ENCODE results near the gene SLC39A11. TPM values are rescaled to one million over a fixed set of nuclear protein-coding genes. Genes with fewer than 3 reads are reported as not detected.

Gene SLC39A11
- total and polyA plus RNA-seq, 2 of the 13 experiments (the other 11 are each of a cell fraction or from before 2014, with no cell fraction given), result 17.2 to 31.5 TPM

GRCh38 chr17:73137376-73137775, 44.9 kb upstream of the SLC39A11 start (continued):
- no peak for TF ChIP-seq RBFOX2 (IDR thresholded peaks at IDR 0.05; ENCODE audit: low read depth, low read length)

GRCh38 chr17:73135766-73136165, 43.3 kb upstream of the SLC39A11 start:
- FAIRE-seq (no peak), DNase-seq (ENCODE audit: low spot score) (no peak), ATAC-seq (no peak)
- Histone ChIP-seq H3K9ac (ENCODE audit: insufficient read depth, low read depth, low read length) (no peak overlapping the region), H3K27ac (ENCODE audit: extremely low read length, insufficient read depth, low read length) (no peak overlapping the region), H3K4me2 (ENCODE audit: low read depth, low read length) (no peak overlapping the region), H4K20me1 (ENCODE audit: insufficient read depth, low read length) (no peaks in the 10 kb centered on the region), H3K36me3 (replicated peaks in 1 of 2; ENCODE audit: control insufficient read depth in 1 of 2, insufficient read depth in 2 of 2, low read length in 2 of 2) (no peaks in the 10 kb centered on the region), H3K27me3 (ENCODE audit: control insufficient read depth in 1 of 2, insufficient read depth in 2 of 2, low read length in 2 of 2) (peaks cover 2 to 26% of the 10 kb centered on the region in 2 experiments; a peak in 4 of 5 replicates), H3K4me3 (replicated peaks in 1 of 3; ENCODE audit: insufficient read depth in 1 of 3, low read depth in 2 of 3, low read length in 3 of 3) (no peak overlapping the region), H3K9me3 (ENCODE audit: low read length) (no peaks in the 10 kb centered on the region), H3K79me2 (ENCODE audit: insufficient read depth, low read length) (no peaks in the 10 kb centered on the region), H2AFZ (ENCODE audit: low read length) (no peak overlapping the region), H3K4me1 (ENCODE audit: insufficient read depth, low read length) (no peaks in the 10 kb centered on the region)
- WGBS (ENCODE audit: low lambda C conversion rate), result 33% methylated on average over 4 of the region's 4 CpGs
- no TSS peak for BruUV-seq (replicated peaks)
- in situ Hi-C loops (cut with HindIII; ENCODE audit: extremely low pct_ligation_motif_present, low pct_unique_long_range_greater_than_20kb), result no loop called here
- no peak for TF ChIP-seq SMYD3 (CRISPR knock-in tag; IDR thresholded peaks at IDR 0.05)
- TF ChIP-seq CBX5 (CRISPR knock-in tag; IDR thresholded peaks at IDR 0.05; ENCODE audit: borderline replicate concordance), result no peak
- no peak for TF ChIP-seq HNRNPH1 (optimal IDR thresholded peaks at IDR 0.05; ENCODE audit: low read depth, low read length)
- no peak for TF ChIP-seq CSRNP2 (CRISPR knock-in tag; conservative IDR thresholded peaks at IDR 0.05; ENCODE audit: low read depth)
- no peak for TF ChIP-seq ZFP36 (IDR thresholded peaks at IDR 0.05; ENCODE audit: borderline replicate concordance, low read depth, low read length, partially characterized antibody)
- TF ChIP-seq ZNF615 (CRISPR knock-in tag; IDR thresholded peaks at IDR 0.05; ENCODE audit: borderline replicate concordance), result no peak
- no peak for TF ChIP-seq MZF1 (CRISPR knock-in tag; IDR thresholded peaks at IDR 0.05; ENCODE audit: borderline replicate concordance)
- TF ChIP-seq SNRNP70 (IDR thresholded peaks at IDR 0.05; ENCODE audit: low read depth, low read length), result no peak
- no peak for TF ChIP-seq IKZF4 (CRISPR knock-in tag; IDR thresholded peaks at IDR 0.05; ENCODE audit: borderline replicate concordance, low read depth, not compliant biosample characterization)
- no peak for TF ChIP-seq ZNF672 (CRISPR knock-in tag; IDR thresholded peaks at IDR 0.05)
- TF ChIP-seq ZBTB3 (CRISPR knock-in tag; IDR thresholded peaks at IDR 0.05; ENCODE audit: borderline replicate concordance, low read depth), result no peak
- TF ChIP-seq PPARG (CRISPR knock-in tag; conservative IDR thresholded peaks at IDR 0.05), result no peak
- no peak for TF ChIP-seq ATF5 (CRISPR knock-in tag; IDR thresholded peaks at IDR 0.05; ENCODE audit: low read depth)
- TF ChIP-seq PBX2 (CRISPR knock-in tag; IDR thresholded peaks at IDR 0.05), result no peak
- TF ChIP-seq SCMH1 (CRISPR knock-in tag; IDR thresholded peaks at IDR 0.05; ENCODE audit: borderline replicate concordance), result no peak
- TF ChIP-seq TRIM24 (CRISPR knock-in tag; IDR thresholded peaks at IDR 0.05), result no peak
- TF ChIP-seq ZNF720 (CRISPR knock-in tag; IDR thresholded peaks at IDR 0.05), result no peak
- intact Hi-C loops (cut with micrococcal nuclease; ENCODE audit: unreplicated experiment), result no loop called here
- ChIA-PET CTCF (ENCODE audit: low intra/inter-chr PET ratio, low total read pairs) (no interaction called here), POLR2A (no interaction called here)

Data from HepG2 (cell line).